ENCODE data around the gene PAK5. TPM values are rescaled to one million over a fixed set of nuclear protein-coding genes. Genes with fewer than 3 reads are reported as not detected.
"Not testable (repeated sequence)": the region's sequence is repeated elsewhere in the genome, so short reads cannot be mapped to it uniquely, and the experiment has no call there.

PAK5 gene
- total RNA-seq, 1 experiment from 2014 or later: not detected

DNA sequence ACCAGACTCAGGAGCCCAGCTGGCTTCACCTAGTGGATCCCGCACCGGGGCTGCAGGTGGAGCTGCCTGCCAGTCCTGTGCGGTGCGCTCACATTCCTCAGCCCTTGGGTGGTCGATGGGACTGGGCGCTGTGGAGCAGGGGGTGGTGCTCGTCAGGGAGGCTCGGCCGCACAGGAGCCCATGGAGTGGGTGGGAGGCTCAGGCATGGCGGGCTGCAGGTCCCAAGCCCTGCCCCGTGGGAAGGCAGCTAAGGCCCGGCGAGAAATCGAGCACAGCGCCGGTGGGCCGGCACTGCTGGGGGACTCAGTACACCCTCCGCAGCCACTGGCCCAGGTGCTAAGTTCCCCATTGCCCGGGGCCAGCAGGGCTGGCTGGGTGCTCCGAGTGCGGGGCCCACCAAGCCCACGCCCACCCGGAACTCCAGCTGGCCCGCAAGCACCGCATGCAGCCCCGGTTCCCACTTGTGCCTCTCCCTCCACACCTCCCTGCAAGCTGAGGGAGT lies 197.3 kb downstream of the PAK5 start:
- H3K27ac ChIP-seq (ENCODE audit: low read depth, low read length); CTCF ChIA-PET; H3K79me2 ChIP-seq (ENCODE audit: insufficient read depth, low read length); H3K27me3 ChIP-seq (ENCODE audit: insufficient read depth, low read length); RAD21 ChIA-PET (ENCODE audit: low non-redundant PET in 1 of 2, low total read pairs in 2 of 2, uncharacterized antibody in 2 of 2, unreplicated experiment in 2 of 2); H3K4me3 ChIP-seq (replicated peaks in 1 of 2; ENCODE audit: low read depth in 1 of 2, low read length in 2 of 2); H3K4me2 ChIP-seq (ENCODE audit: low read length); ATAC-seq; H3K9me3 ChIP-seq (ENCODE audit: control insufficient read depth in 1 of 2, insufficient read depth in 1 of 2, low read depth in 1 of 2, low read length in 2 of 2); H4K20me1 ChIP-seq (ENCODE audit: insufficient read depth); H3K36me3 ChIP-seq (ENCODE audit: control insufficient read depth in 1 of 2, insufficient read depth in 2 of 2, low read length in 2 of 2); H3K4me1 ChIP-seq (ENCODE audit: control insufficient read depth in 1 of 2, insufficient read depth in 2 of 2, low read length in 2 of 2); BruUV-seq (replicated peaks); H3K9me2 ChIP-seq (ENCODE audit: insufficient read depth); intact Hi-C loops (cut with micrococcal nuclease); POLR2A ChIA-PET; DNase-seq (ENCODE audit: low read depth, low spot score); H2AFZ ChIP-seq (ENCODE audit: low read depth, low read length, poor library complexity, severe bottlenecking); H3K9ac ChIP-seq (ENCODE audit: low read length): not testable (repeated sequence)

DNA sequence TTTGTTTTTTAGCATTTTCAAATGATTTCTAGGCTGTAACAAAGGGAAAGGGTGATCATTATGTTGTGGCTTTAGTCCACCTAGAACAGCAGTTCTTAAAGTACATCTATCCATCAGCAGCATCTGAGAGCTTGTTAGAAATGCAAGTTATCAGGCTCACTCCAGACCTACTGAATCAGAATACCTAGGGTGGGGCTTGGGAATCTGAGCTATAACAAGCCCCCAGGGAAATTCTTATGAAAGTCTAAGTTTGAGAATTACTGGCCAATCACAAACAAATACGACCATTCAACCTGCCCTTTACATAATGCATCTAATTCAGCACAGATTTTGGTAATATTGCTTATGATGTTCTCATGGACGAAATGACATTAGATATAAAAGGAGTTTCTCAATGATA lies 201.0 kb downstream of the PAK5 start:
- DNase-seq (ENCODE audit: low read depth, low spot score) (no peak), ATAC-seq (no peak)
- Histone ChIP-seq H3K9ac (ENCODE audit: low read length) (no peak overlapping the region), H3K36me3 (ENCODE audit: control insufficient read depth in 1 of 2, insufficient read depth in 2 of 2, low read length in 2 of 2) (no peaks in the 10 kb centered on the region), H3K27me3 (ENCODE audit: insufficient read depth, low read length) (no peaks in the 10 kb centered on the region), H3K9me3 (ENCODE audit: control insufficient read depth in 1 of 2, insufficient read depth in 1 of 2, low read depth in 1 of 2, low read length in 2 of 2) (no peaks in the 10 kb centered on the region), H3K4me3 (replicated peaks in 1 of 2; ENCODE audit: low read depth in 1 of 2, low read length in 2 of 2) (no peak overlapping the region), H4K20me1 (ENCODE audit: insufficient read depth) (no peaks in the 10 kb centered on the region), H3K4me1 (ENCODE audit: control insufficient read depth in 1 of 2, insufficient read depth in 2 of 2, low read length in 2 of 2) (no peaks in the 10 kb centered on the region), H3K4me2 (ENCODE audit: low read length) (no peak overlapping the region), H3K27ac (ENCODE audit: low read depth, low read length) (no peak overlapping the region), H2AFZ (ENCODE audit: low read depth, low read length, poor library complexity, severe bottlenecking) (no peak overlapping the region), H3K9me2 (ENCODE audit: insufficient read depth) (no peaks in the 10 kb centered on the region), H3K79me2 (ENCODE audit: insufficient read depth, low read length) (no peaks in the 10 kb centered on the region)
- ChIA-PET CTCF (interaction anchor here (0.8 kb wide), 1 partner anchor 265 kb away, joined by 3 read pairs; no protein-coding TSS in a partner anchor), RAD21 (ENCODE audit: low non-redundant PET in 1 of 2, low total read pairs in 2 of 2, uncharacterized antibody in 2 of 2, unreplicated experiment in 2 of 2) (no interaction called here), POLR2A (no interaction called here)
- TF ChIP-seq EZH2phosphoT487 (IDR thresholded peaks at IDR 0.05; ENCODE audit: borderline replicate concordance) (no peak), SRF (IDR thresholded peaks at IDR 0.05; ENCODE audit: low read depth) (no peak), CBX3 (IDR thresholded peaks at IDR 0.05; ENCODE audit: low read depth) (no peak)
- TF ChIP-seq, protein P1, sequence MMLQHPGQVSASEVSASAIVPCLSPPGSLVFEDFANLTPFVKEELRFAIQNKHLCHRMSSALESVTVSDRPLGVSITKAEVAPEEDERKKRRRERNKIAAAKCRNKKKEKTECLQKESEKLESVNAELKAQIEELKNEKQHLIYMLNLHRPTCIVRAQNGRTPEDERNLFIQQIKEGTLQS (IDR thresholded peaks at IDR 0.05): no peak
- TF ChIP-seq, protein P2, sequence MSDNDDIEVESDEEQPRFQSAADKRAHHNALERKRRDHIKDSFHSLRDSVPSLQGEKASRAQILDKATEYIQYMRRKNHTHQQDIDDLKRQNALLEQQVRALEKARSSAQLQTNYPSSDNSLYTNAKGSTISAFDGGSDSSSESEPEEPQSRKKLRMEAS (IDR thresholded peaks at IDR 0.05): no peak
- intact Hi-C loops (cut with micrococcal nuclease): no loop called here
- no TSS peak for BruUV-seq (replicated peaks)
